GF-D8 (cell line): ENCODE data around the gene SNAPC2.
"Not testable (repeated sequence)": the region's sequence is repeated elsewhere in the genome, so short reads cannot be mapped to it uniquely, and the experiment has no call there.

Experiments
- DNase-seq: peaks from one replicate; lab custom pipeline; 2025; lab: John Stamatoyannopoulos, UW

Gene SNAPC2

GRCh38 chr19:7908742-7909461, 11.2 kb upstream of the SNAPC2 start:
- no peak for DNase-seq

GRCh38 chr19:7909471-7910067, 10.6 kb upstream of the SNAPC2 start:
- no peak for DNase-seq

GRCh38 chr19:7910321-7911161, 9.6 kb upstream of the SNAPC2 start:
- no peak for DNase-seq

- no peak for DNase-seq
These were observed 8.5 kb upstream of the SNAPC2 start for GRCh38 chr19:7911508-7912143.

- DNase-seq = no peak
These were observed 7.9 kb upstream of the SNAPC2 start for GRCh38 chr19:7912144-7912696.

- no peak for DNase-seq
These were observed 7.2 kb upstream of the SNAPC2 start for GRCh38 chr19:7912697-7913564.

GRCh38 chr19:7913652-7914051, 6.5 kb upstream of the SNAPC2 start:
- DNase-seq = no peak

- DNase-seq = no peak
These were observed 6.0 kb upstream of the SNAPC2 start for GRCh38 chr19:7914099-7914498.

GRCh38 chr19:7914598-7915045, 5.5 kb upstream of the SNAPC2 start, which contains the start of gene TGFBR3L:
Gene TGFBR3L (plus strand): TSS chr19:7914830.
- no peak for DNase-seq

GRCh38 chr19:7915250-7916102, 4.7 kb upstream of the SNAPC2 start:
- DNase-seq = no peak

- DNase-seq = peak; percentile 11
These were observed 3.8 kb upstream of the SNAPC2 start for GRCh38 chr19:7916103-7916954.

- no peak for DNase-seq
These were observed 3.2 kb upstream of the SNAPC2 start for GRCh38 chr19:7916955-7917266.

GRCh38 chr19:7917267-7918061, 2.7 kb upstream of the SNAPC2 start:
- peak; percentile 6 for DNase-seq

GRCh38 chr19:7918062-7918614, 2.0 kb upstream of the SNAPC2 start:
- not testable (repeated sequence) for DNase-seq

GRCh38 chr19:7918615-7919421, 1.3 kb upstream of the SNAPC2 start:
- DNase-seq = no peak

- DNase-seq = peak; percentile 80
These were observed 572 bp downstream of the SNAPC2 start for GRCh38 chr19:7920519-7921301.
